PC-9 (cell line): ENCODE results near the gene TK2. TPM values are rescaled to one million over a fixed set of nuclear protein-coding genes. Genes with fewer than 3 reads are reported as not detected.

Source experiments
- BruUV-seq: library from RNA; stranded (reverse); fragments of 400-500 nt; replicated peaks from 2 replicates; lab custom pipeline; 2021; lab: Mats Ljungman, UMichigan
- CTCF ChIA-PET: fragments of 300-600 bp; sonication (Branson Sonifier 250); formaldehyde crosslinking; loops from one replicate; lab custom pipeline; 2022; ENCODE audit warnings: antibody characterized with exemption; lab: Charles Lee
- POLR2A ChIA-PET: fragments of 300-600 bp; sonication (Branson Sonifier 250); formaldehyde crosslinking; loops from one replicate; lab custom pipeline; 2022; ENCODE audit warnings: antibody characterized with exemption; ENCODE audit not compliant: unreplicated experiment; lab: Charles Lee
- DNase-seq, 2 experiments: peaks; one replicate each; pipeline versions ENCODE4 v3.0.0 to v3.0.0-alpha.2; 2015 to 2022; ENCODE audit warnings: mixed read lengths in 1 of 2
- H2AFZ ChIP-seq: fragments of 200-600 bp; sonication (generic); 2 replicates; pipeline ENCODE4 v1.8.1; 2017; ENCODE audit warnings: antibody characterized with exemption
- H3F3A ChIP-seq: fragments of 200-600 bp; sonication (generic); 2 replicates; pipeline ENCODE4 v1.8.1; 2017; ENCODE audit warnings: antibody characterized with exemption, mild to moderate bottlenecking, low read depth; ENCODE audit not compliant: insufficient read depth
- H3K27ac ChIP-seq: fragments of 200-600 bp; sonication (generic); 2 replicates; pipeline ENCODE4 v1.6.1; 2016; ENCODE audit warnings: mixed run types
- H3K27me3 ChIP-seq: fragments of 200-600 bp; sonication (generic); 2 replicates; pipeline ENCODE4 v1.6.1; 2016; ENCODE audit warnings: low read depth, mixed run types; ENCODE audit not compliant: insufficient read depth
- H3K36me3 ChIP-seq: fragments of 200-600 bp; sonication (generic); 2 replicates; pipeline ENCODE4 v1.6.1; 2016; ENCODE audit warnings: low read depth, mixed run types
- H3K4me1 ChIP-seq: fragments of 200-600 bp; sonication (generic); replicated peaks from 2 replicates; pipeline ENCODE4 v1.6.1; 2016; ENCODE audit warnings: mixed run types; ENCODE audit not compliant: insufficient read depth
- H3K4me2 ChIP-seq: fragments of 200-600 bp; sonication (generic); 2 replicates; pipeline ENCODE4 v1.6.1; 2017; ENCODE audit warnings: mixed run types
- H3K4me3 ChIP-seq: fragments of 200-600 bp; sonication (generic); 2 replicates; pipeline ENCODE4 v1.6.1; 2016; ENCODE audit warnings: mixed run types
- H3K79me2 ChIP-seq: fragments of 200-600 bp; sonication (generic); 2 replicates; pipeline ENCODE4 v1.6.1; 2017; ENCODE audit warnings: low read depth, mixed run types
- H3K9me2 ChIP-seq: fragments of 200-600 bp; sonication (generic); 2 replicates; pipeline ENCODE4 v1.8.1; 2017; ENCODE audit warnings: mild to moderate bottlenecking; ENCODE audit not compliant: insufficient read depth
- H3K9me3 ChIP-seq: fragments of 200-600 bp; sonication (generic); 2 replicates; pipeline ENCODE4 v1.8.1; 2016; ENCODE audit warnings: low read depth; ENCODE audit not compliant: insufficient read depth
- H4K20me1 ChIP-seq: fragments of 200-600 bp; sonication (generic); 2 replicates; pipeline ENCODE4 v1.8.1; 2017; ENCODE audit not compliant: insufficient read depth
- EZH2 ChIP-seq: fragments of 200-600 bp; sonication (generic); IDR thresholded peaks from 2 replicates; pipeline ENCODE4 v1.8.0; 2017; ENCODE audit warnings: antibody characterized with exemption, low read depth
- intact Hi-C: fragments of 100-400 bp; cut with micrococcal nuclease; formaldehyde crosslinking; loops from one replicate; pipeline ENCODE4 v1.10.0; 2022; ENCODE audit not compliant: unreplicated experiment
- total RNA-seq: library from RNA; stranded (reverse); gene quantifications from 2 replicates; pipeline ENCODE4 v1.2.3, GENCODE V29; 2021
- TF ChIP-seq, protein P1 (sequence below): fragments of 200-600 bp; sonication (generic); conservative IDR thresholded peaks from 2 replicates; pipeline ENCODE4 v1.6.1; 2017; ENCODE audit warnings: mixed run types, antibody characterized with exemption, mild to moderate bottlenecking, moderate library complexity

The TK2 gene
- total RNA-seq, 1 experiment from 2014 or later: 20.1 TPM

DNA sequence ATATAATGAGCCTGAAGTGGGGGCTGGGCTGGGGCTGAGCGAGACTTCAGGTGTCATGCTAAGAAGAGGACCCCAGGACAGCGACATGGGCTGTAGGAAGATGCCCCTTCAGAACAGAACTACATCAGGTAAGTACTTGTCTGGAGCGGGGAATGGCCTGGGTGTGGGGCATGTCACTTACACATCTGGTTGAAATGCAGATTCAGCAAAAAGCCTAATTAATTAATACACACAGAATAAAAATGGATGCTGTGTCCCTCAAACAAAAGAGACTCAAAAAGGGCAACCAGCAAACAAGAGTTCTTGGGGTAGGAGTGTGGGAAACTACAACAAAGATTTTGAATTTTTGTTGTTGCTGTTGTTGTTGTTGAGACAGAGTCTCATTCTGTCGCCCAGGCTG lies 41.1 kb upstream of the TK2 start:
- H3K9me2 ChIP-seq: no peaks in the 10 kb centered on the region
- no peaks in the 10 kb centered on the region for H3K4me1 ChIP-seq
- no peaks in the 10 kb centered on the region for H3K27me3 ChIP-seq
- H3K79me2 ChIP-seq: no peaks in the 10 kb centered on the region
- no peak for DNase-seq
- H3K4me3 ChIP-seq: no peak overlapping the region
- BruUV-seq: no TSS peak
- ChIA-PET POLR2A (no interaction called here), CTCF (no interaction called here)
- H3K4me2 ChIP-seq: no peak overlapping the region
- no peak for TF ChIP-seq EZH2
- TF ChIP-seq, protein P1, sequence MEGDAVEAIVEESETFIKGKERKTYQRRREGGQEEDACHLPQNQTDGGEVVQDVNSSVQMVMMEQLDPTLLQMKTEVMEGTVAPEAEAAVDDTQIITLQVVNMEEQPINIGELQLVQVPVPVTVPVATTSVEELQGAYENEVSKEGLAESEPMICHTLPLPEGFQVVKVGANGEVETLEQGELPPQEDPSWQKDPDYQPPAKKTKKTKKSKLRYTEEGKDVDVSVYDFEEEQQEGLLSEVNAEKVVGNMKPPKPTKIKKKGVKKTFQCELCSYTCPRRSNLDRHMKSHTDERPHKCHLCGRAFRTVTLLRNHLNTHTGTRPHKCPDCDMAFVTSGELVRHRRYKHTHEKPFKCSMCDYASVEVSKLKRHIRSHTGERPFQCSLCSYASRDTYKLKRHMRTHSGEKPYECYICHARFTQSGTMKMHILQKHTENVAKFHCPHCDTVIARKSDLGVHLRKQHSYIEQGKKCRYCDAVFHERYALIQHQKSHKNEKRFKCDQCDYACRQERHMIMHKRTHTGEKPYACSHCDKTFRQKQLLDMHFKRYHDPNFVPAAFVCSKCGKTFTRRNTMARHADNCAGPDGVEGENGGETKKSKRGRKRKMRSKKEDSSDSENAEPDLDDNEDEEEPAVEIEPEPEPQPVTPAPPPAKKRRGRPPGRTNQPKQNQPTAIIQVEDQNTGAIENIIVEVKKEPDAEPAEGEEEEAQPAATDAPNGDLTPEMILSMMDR: no peak
- no peak overlapping the region for H3K27ac ChIP-seq
- H2AFZ ChIP-seq: no peak overlapping the region
- H3K9me3 ChIP-seq: no peaks in the 10 kb centered on the region
- intact Hi-C loops: no loop called here
- H3F3A ChIP-seq: no peaks in the 10 kb centered on the region
- H3K36me3 ChIP-seq: no peaks in the 10 kb centered on the region
- no peaks in the 10 kb centered on the region for H4K20me1 ChIP-seq

DNA sequence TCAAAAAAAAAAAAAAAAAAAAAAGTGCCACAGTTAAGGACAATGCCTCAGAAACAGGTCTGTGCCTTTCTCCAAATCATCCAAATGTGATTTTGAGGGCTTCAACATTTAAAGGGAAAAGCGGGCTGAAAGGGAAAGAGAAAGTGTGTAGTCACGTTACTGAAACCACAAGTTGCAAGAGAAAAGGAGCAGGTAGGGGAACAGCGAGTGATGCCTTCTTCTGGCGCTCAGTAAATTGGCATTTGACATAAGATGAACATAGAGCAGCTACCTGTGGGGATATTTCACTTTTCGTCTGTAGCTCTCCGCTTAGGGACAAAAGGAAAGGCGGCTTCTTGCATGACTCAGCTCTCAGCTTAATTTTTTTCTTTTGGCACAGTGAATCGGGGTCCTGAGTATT lies 40.4 kb upstream of the TK2 start:
- no peak for DNase-seq
- Histone ChIP-seq H3K9me3 (no peaks in the 10 kb centered on the region), H3K9me2 (no peaks in the 10 kb centered on the region), H4K20me1 (no peaks in the 10 kb centered on the region), H3F3A (no peaks in the 10 kb centered on the region), H3K27ac (no peak overlapping the region), H3K79me2 (no peaks in the 10 kb centered on the region), H3K36me3 (no peaks in the 10 kb centered on the region), H3K4me1 (no peaks in the 10 kb centered on the region), H3K4me3 (no peak overlapping the region), H3K4me2 (no peak overlapping the region), H3K27me3 (no peaks in the 10 kb centered on the region), H2AFZ (no peak overlapping the region)
- no peak for TF ChIP-seq EZH2
- TF ChIP-seq, protein P1: no peak
- ChIA-PET POLR2A (no interaction called here), CTCF (no interaction called here)
- BruUV-seq: no TSS peak
- intact Hi-C loops: no loop called here

DNA sequence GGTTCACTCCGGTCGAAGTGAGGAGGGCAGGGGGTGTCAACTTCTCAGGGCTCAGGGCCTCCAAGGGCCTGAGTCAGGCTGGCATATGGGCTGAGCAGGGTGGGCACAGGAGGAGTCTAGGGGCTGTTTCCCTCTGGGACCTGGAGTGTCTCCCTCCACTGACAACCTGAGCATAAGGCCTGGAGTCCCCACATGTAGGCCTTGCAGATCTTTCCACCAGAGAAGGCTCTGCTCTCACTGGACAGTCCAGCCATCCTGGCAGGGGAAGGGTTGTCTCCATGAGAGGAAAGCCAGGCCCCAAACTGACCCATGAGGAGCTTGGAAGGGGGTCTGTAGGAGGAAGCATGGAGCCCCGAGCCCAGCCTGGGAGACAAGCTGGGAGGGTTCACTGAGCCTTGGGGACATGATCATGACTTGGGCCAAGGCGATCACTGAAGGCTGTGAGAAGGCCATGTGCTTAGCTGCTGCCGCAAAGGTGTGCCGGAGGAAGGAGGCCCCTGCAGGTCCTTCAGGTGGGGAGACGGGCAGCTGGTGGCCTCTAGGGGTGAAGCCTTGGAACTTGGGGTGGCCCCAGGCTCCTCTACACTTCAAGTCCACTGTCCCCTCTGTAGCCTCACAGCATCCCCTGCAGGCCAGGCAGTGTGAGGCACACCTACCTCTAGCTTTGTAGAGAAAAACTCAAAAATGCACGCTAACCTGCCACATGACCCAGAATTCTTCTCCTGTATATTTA lies 39.2 kb upstream of the TK2 start:
- DNase-seq: peak; percentile 35 to 40
- POLR2A ChIA-PET: no interaction called here
- Histone ChIP-seq H3F3A (no peaks in the 10 kb centered on the region), H3K4me2 (no peak overlapping the region), H4K20me1 (no peaks in the 10 kb centered on the region), H3K27ac (no peak overlapping the region), H3K9me2 (no peaks in the 10 kb centered on the region), H2AFZ (no peak overlapping the region), H3K27me3 (no peaks in the 10 kb centered on the region), H3K36me3 (no peaks in the 10 kb centered on the region), H3K4me1 (no peaks in the 10 kb centered on the region), H3K9me3 (no peaks in the 10 kb centered on the region), H3K79me2 (no peaks in the 10 kb centered on the region), H3K4me3 (no peak overlapping the region)
- no TSS peak for BruUV-seq
- intact Hi-C loops: loop anchor here (5.0 kb wide), 1 partner anchor 102 kb away; no protein-coding TSS in a partner anchor
- CTCF ChIA-PET: interaction anchor here (0.7 kb wide), 1 partner anchor 173 kb away, joined by 6 read pairs; no protein-coding TSS in a partner anchor
- TF ChIP-seq, protein P1: peak; percentile 57
- no peak for TF ChIP-seq EZH2
